ENCODE results near the gene GRAP2. TPM values are rescaled to one million over a fixed set of nuclear protein-coding genes. Genes with fewer than 3 reads are reported as not detected.

Gene GRAP2
- total and polyA plus RNA-seq, 10 of the 15 experiments (the other 5 are each of a cell fraction or from before 2014, with no cell fraction given): 3.3 to 79.1 (median 59.6) TPM

DNA sequence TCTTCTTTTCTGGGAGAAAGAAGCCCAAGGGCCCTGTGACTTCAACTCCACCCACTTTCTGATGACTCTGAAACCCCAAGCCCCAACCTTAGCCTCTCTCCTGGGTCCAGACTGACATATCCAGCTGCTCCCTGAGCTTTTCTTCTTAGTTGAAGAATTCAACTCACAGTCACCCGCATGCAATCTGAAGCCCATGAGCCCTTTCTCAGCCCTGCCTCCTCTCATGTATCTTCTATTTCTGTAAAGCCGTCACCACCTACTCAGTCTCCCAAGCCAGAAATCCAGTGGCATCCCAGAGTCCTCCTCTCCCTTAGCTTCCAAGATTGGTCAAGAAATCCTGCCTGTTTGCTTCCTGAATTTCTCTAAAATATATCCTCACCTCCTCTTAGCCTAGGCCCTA is 52.2 kb downstream of the GRAP2 start:
- no peak overlapping the region for H3K4me2 ChIP-seq (ENCODE audit: control insufficient read depth, insufficient read depth)
- CTCF ChIA-PET: interaction anchor here (0.7 to 1.0 kb wide), 2 partner anchors 40 to 180 kb away, joined by 3 read pairs; no protein-coding TSS in a partner anchor
- FAIRE-seq (no peak), DNase-seq (ENCODE audit: low read depth, low spot score) (no peak), ATAC-seq (no peak)
- no peak overlapping the region for H3K4me3 ChIP-seq
- no peak overlapping the region for H2AFZ ChIP-seq (ENCODE audit: control insufficient read depth, low read depth, low read length)
- SMC1A ChIA-PET (ENCODE audit: uncharacterized antibody, unreplicated experiment): interaction anchor here (0.6 to 1.7 kb wide), 5 partner anchors 10 to 281 kb away, joined by 3 to 8 read pairs (median 4); no protein-coding TSS in a partner anchor
- no peak overlapping the region for H3K27ac ChIP-seq (ENCODE audit: control insufficient read depth, insufficient read depth)
- H3K9me3 ChIP-seq (replicated peaks; ENCODE audit: control insufficient read depth, insufficient read depth, low read length): no peaks in the 10 kb centered on the region; the same call in 2 of the 3 replicates
- POLR2A ChIA-PET: no interaction called here
- TF ChIP-seq KLF5 (IDR thresholded peaks at IDR 0.05; ENCODE audit: partially characterized antibody): no peak
- TF ChIP-seq ZBED1 (IDR thresholded peaks at IDR 0.05; ENCODE audit: borderline replicate concordance): no peak
- no peak for TF ChIP-seq SMAD1 (IDR thresholded peaks at IDR 0.05; ENCODE audit: low read depth, partially characterized antibody)
- TF ChIP-seq TARDBP (IDR thresholded peaks at IDR 0.05; ENCODE audit: borderline replicate concordance): no peak
- no peak for TF ChIP-seq BHLHE40 (IDR thresholded peaks at IDR 0.05; ENCODE audit: borderline replicate concordance in 1 of 2, low read depth in 2 of 2, low read length in 1 of 2)
- no peak for TF ChIP-seq USF2 (IDR thresholded peaks at IDR 0.05; ENCODE audit: borderline replicate concordance, low read depth, low read length)
- intact Hi-C loops (cut with micrococcal nuclease; ENCODE audit: unreplicated experiment): no loop called here
- H4K20me1 ChIP-seq (ENCODE audit: control insufficient read depth, insufficient read depth): peaks cover 1% of the 10 kb centered on the region
- H3K9ac ChIP-seq (ENCODE audit: control insufficient read depth, insufficient read depth, low read length): no peak overlapping the region
- RAD21 ChIA-PET (ENCODE audit: unreplicated experiment): no interaction called here
- H3K36me3 ChIP-seq (ENCODE audit: control insufficient read depth in 2 of 2, insufficient read depth in 2 of 2, low read length in 1 of 2): peaks cover 5 to 38% of the 10 kb centered on the region in 2 experiments
- H3K79me2 ChIP-seq (ENCODE audit: control insufficient read depth, insufficient read depth, low read length): peaks cover 2% of the 10 kb centered on the region
- BruUV-seq (replicated peaks): no TSS peak
- H3K4me1 ChIP-seq (ENCODE audit: control insufficient read depth, insufficient read depth, low read length): peaks cover 58% of the 10 kb centered on the region
- in situ Hi-C loops (cut with MboI): no loop called here
- 100% methylated on average over 2 of the region's 2 CpGs for WGBS (ENCODE audit: insufficient coverage, insufficient replicate concordance, low lambda C conversion rate, missing lambda C conversion rate)
- no peaks in the 10 kb centered on the region for H3K27me3 ChIP-seq (replicated peaks in 1 of 2; ENCODE audit: control insufficient read depth in 2 of 2, insufficient read depth in 2 of 2, low read length in 1 of 2)

GRCh38 chr22:39954584-39955055 is 53.7 kb downstream of the GRAP2 start:
- Histone ChIP-seq H3K27ac (ENCODE audit: control insufficient read depth, insufficient read depth) (no peak overlapping the region), H3K36me3 (ENCODE audit: control insufficient read depth in 2 of 2, insufficient read depth in 2 of 2, low read length in 1 of 2) (peaks cover 13 to 42% of the 10 kb centered on the region in 2 experiments), H3K9me3 (replicated peaks; ENCODE audit: control insufficient read depth, insufficient read depth, low read length) (no peaks in the 10 kb centered on the region; the same call in 2 of the 3 replicates), H3K4me2 (ENCODE audit: control insufficient read depth, insufficient read depth) (no peak overlapping the region), H3K9ac (ENCODE audit: control insufficient read depth, insufficient read depth, low read length) (no peak overlapping the region), H3K4me3 (no peak overlapping the region), H3K4me1 (ENCODE audit: control insufficient read depth, insufficient read depth, low read length) (peaks cover 55% of the 10 kb centered on the region), H3K27me3 (replicated peaks in 1 of 2; ENCODE audit: control insufficient read depth in 2 of 2, insufficient read depth in 2 of 2, low read length in 1 of 2) (no peaks in the 10 kb centered on the region), H4K20me1 (ENCODE audit: control insufficient read depth, insufficient read depth) (peaks cover 7% of the 10 kb centered on the region; the same call in 1 of the 2 replicates), H2AFZ (ENCODE audit: control insufficient read depth, low read depth, low read length) (no peak overlapping the region), H3K79me2 (ENCODE audit: control insufficient read depth, insufficient read depth, low read length) (peaks cover 2% of the 10 kb centered on the region)
- ChIA-PET SMC1A (ENCODE audit: uncharacterized antibody, unreplicated experiment) (interaction anchor here (1.0 to 1.2 kb wide), 2 partner anchors 11 to 12 kb away, joined by 3 read pairs; no protein-coding TSS in a partner anchor), RAD21 (ENCODE audit: unreplicated experiment) (no interaction called here), CTCF (no interaction called here), POLR2A (no interaction called here)
- FAIRE-seq: no peak
- 69% methylated on average over 4 of the region's 4 CpGs for WGBS (ENCODE audit: insufficient coverage, insufficient replicate concordance, low lambda C conversion rate, missing lambda C conversion rate)
- BruUV-seq (replicated peaks): no TSS peak
- in situ Hi-C loops (cut with MboI): no loop called here
- intact Hi-C loops (cut with micrococcal nuclease; ENCODE audit: unreplicated experiment): no loop called here
- DNase-seq (ENCODE audit: low read depth, low spot score): no peak
- ATAC-seq: no peak
- TF ChIP-seq SIX5 (IDR thresholded peaks at IDR 0.05; ENCODE audit: low read depth, low read length, severe bottlenecking) (no peak), PAX5 (IDR thresholded peaks at IDR 0.05; ENCODE audit: borderline replicate concordance, low read depth, low read length) (peak; percentile 70; the same call in 1 of the 2 replicates), CEBPB (IDR thresholded peaks at IDR 0.05; ENCODE audit: borderline replicate concordance in 1 of 2, low read depth in 2 of 2, low read length in 2 of 2) (peak in 1 of 2 experiments; percentile 75; a peak in 1 of 4 replicates), POLR2AphosphoS2 (IDR thresholded peaks at IDR 0.05; ENCODE audit: low read depth, low read length) (no peak)
- TF ChIP-seq, protein P1, sequence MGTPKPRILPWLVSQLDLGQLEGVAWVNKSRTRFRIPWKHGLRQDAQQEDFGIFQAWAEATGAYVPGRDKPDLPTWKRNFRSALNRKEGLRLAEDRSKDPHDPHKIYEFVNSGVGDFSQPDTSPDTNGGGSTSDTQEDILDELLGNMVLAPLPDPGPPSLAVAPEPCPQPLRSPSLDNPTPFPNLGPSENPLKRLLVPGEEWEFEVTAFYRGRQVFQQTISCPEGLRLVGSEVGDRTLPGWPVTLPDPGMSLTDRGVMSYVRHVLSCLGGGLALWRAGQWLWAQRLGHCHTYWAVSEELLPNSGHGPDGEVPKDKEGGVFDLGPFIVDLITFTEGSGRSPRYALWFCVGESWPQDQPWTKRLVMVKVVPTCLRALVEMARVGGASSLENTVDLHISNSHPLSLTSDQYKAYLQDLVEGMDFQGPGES (IDR thresholded peaks at IDR 0.05): no peak
